ENCODE data around the gene SLC10A1.

GRCh38 chr14:69842686-69843420 lies 45.8 kb upstream of the SLC10A1 start:
- TF ChIP-seq EZH2 (IDR thresholded peaks at IDR 0.05; ENCODE audit: borderline replicate concordance, low read depth, low read length, poor library complexity, severe bottlenecking): no peak
- TF ChIP-seq, protein P1, sequence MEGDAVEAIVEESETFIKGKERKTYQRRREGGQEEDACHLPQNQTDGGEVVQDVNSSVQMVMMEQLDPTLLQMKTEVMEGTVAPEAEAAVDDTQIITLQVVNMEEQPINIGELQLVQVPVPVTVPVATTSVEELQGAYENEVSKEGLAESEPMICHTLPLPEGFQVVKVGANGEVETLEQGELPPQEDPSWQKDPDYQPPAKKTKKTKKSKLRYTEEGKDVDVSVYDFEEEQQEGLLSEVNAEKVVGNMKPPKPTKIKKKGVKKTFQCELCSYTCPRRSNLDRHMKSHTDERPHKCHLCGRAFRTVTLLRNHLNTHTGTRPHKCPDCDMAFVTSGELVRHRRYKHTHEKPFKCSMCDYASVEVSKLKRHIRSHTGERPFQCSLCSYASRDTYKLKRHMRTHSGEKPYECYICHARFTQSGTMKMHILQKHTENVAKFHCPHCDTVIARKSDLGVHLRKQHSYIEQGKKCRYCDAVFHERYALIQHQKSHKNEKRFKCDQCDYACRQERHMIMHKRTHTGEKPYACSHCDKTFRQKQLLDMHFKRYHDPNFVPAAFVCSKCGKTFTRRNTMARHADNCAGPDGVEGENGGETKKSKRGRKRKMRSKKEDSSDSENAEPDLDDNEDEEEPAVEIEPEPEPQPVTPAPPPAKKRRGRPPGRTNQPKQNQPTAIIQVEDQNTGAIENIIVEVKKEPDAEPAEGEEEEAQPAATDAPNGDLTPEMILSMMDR (conservative IDR thresholded peaks at IDR 0.05; ENCODE audit: low read depth, low read length): no peak

Data from A673 (cell line).